Measurements from ENCODE around the gene VWA3B. TPM values are rescaled to one million over a fixed set of nuclear protein-coding genes. Genes with fewer than 3 reads are reported as not detected.

Gene VWA3B
- total RNA-seq, 2 donors from 2014 or later = 4.0 TPM; not detected in 1

DNA sequence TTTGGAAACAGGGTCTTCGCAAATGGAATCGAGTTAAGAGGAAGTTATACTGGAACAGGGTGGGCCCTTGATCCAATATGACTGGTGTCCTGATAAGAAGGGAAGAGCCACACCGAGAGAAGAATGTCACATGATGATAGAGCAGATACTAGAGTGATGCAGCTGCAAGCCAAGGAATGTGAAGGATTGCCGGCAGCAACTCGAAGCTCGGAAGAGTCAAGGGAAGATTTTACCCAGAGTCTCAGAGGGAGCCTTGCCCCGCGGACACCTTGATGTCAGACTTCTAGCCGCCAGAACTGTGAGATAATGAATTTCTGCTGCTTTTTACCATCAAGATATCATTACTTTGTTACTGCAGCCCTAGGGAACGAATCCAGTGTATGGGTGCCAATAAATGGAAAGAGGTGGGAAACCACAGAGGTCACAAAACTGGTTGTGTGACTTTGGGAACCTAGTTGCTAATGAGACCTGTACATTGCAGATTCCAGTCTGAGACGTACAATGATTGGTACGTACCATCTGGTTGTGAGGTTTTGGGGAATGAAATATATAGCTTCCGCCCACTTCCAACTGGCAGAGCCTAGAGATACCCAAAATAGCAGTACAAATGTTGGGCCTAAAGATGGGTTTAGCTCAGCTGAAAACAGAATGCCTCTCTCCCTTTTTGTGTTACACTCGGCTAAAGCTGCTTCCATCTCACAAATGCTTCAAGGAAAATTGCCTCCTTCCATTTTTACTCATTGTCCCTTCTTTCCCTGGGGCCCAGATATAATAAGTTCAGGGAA, 28.6 kb upstream of the VWA3B start:
- TF ChIP-seq CTCF (IDR thresholded peaks at IDR 0.05) = no peak
- TF ChIP-seq POLR2A (IDR thresholded peaks at IDR 0.05) = no peak
- TF ChIP-seq POLR2AphosphoS5 (IDR thresholded peaks at IDR 0.05) = no peak
- H3K9me3 ChIP-seq = no peaks in the 10 kb centered on the region
- no peak for DNase-seq (ENCODE audit: low spot score)
- 85% methylated on average over 14 of the region's 14 CpGs for WGBS
- no peak overlapping the region for H3K4me3 ChIP-seq
- no peaks in the 10 kb centered on the region for H3K4me1 ChIP-seq (replicated peaks)
- no peaks in the 10 kb centered on the region for H3K27me3 ChIP-seq (replicated peaks; ENCODE audit: insufficient read depth)
- intact Hi-C loops (cut with DNase I) = no loop called here
- no peak overlapping the region for H3K27ac ChIP-seq
- H3K36me3 ChIP-seq = no peaks in the 10 kb centered on the region

GRCh38 chr2:98060277-98060676, 26.7 kb upstream of the VWA3B start:
- no peak for TF ChIP-seq POLR2AphosphoS5 (IDR thresholded peaks at IDR 0.05)
- TF ChIP-seq CTCF (IDR thresholded peaks at IDR 0.05) = no peak
- TF ChIP-seq POLR2A (IDR thresholded peaks at IDR 0.05) = no peak
- Histone ChIP-seq H3K9me3 (no peaks in the 10 kb centered on the region), H3K27ac (no peak overlapping the region), H3K27me3 (replicated peaks; ENCODE audit: insufficient read depth) (no peaks in the 10 kb centered on the region), H3K36me3 (no peaks in the 10 kb centered on the region), H3K4me3 (no peak overlapping the region), H3K4me1 (replicated peaks) (no peaks in the 10 kb centered on the region)
- 87% methylated on average over 6 of the region's 6 CpGs for WGBS
- DNase-seq (ENCODE audit: low spot score) = no peak
- intact Hi-C loops (cut with DNase I) = no loop called here

- Histone ChIP-seq H3K4me3 (no peak overlapping the region), H3K36me3 (no peaks in the 10 kb centered on the region), H3K9me3 (no peaks in the 10 kb centered on the region), H3K27ac (no peak overlapping the region), H3K27me3 (replicated peaks; ENCODE audit: insufficient read depth) (no peaks in the 10 kb centered on the region), H3K4me1 (replicated peaks) (no peaks in the 10 kb centered on the region)
- TF ChIP-seq POLR2AphosphoS5 (IDR thresholded peaks at IDR 0.05) (no peak), CTCF (IDR thresholded peaks at IDR 0.05) (no peak), POLR2A (IDR thresholded peaks at IDR 0.05) (no peak)
- intact Hi-C loops (cut with DNase I) = no loop called here
- 76% methylated on average over 4 of the region's 4 CpGs for WGBS
- DNase-seq (ENCODE audit: low spot score) = no peak
Measured at GRCh38 chr2:98063291-98063854, 23.6 kb upstream of the VWA3B start.

DNA sequence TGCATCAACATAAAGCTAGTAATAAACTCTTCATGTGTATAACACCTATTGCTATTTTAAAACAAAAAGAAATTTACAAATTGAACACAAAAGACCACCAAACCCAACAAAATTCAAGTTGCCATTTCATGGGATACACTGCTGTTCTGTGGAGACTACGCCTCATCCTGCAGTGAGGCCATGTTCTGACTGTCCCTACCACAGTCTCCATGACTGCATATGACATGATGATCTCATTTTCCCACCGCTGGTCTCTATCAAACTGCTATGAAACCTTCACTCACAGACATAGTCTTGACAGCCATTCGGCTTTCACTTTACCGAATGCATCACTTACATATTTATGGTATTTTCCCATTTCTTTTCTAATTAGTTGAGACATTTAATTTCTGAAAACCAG, 21.2 kb upstream of the VWA3B start:
- Histone ChIP-seq H3K9me3 (no peaks in the 10 kb centered on the region), H3K27ac (no peak overlapping the region), H3K36me3 (no peaks in the 10 kb centered on the region), H3K4me1 (replicated peaks) (no peaks in the 10 kb centered on the region), H3K27me3 (replicated peaks; ENCODE audit: insufficient read depth) (no peaks in the 10 kb centered on the region), H3K4me3 (no peak overlapping the region)
- DNase-seq (ENCODE audit: low spot score) = no peak
- WGBS = 94% methylated on average over 4 of the region's 4 CpGs
- TF ChIP-seq CTCF (IDR thresholded peaks at IDR 0.05) (no peak), POLR2A (IDR thresholded peaks at IDR 0.05) (no peak), POLR2AphosphoS5 (IDR thresholded peaks at IDR 0.05) (no peak)
- intact Hi-C loops (cut with DNase I) = no loop called here

GRCh38 chr2:98067160-98067559, 19.8 kb upstream of the VWA3B start:
- TF ChIP-seq POLR2AphosphoS5 (IDR thresholded peaks at IDR 0.05) (no peak), POLR2A (IDR thresholded peaks at IDR 0.05) (no peak), CTCF (IDR thresholded peaks at IDR 0.05) (no peak)
- Histone ChIP-seq H3K4me1 (replicated peaks) (no peaks in the 10 kb centered on the region), H3K9me3 (no peaks in the 10 kb centered on the region), H3K36me3 (no peaks in the 10 kb centered on the region), H3K27me3 (replicated peaks; ENCODE audit: insufficient read depth) (no peaks in the 10 kb centered on the region), H3K27ac (no peak overlapping the region), H3K4me3 (no peak overlapping the region)
- DNase-seq (ENCODE audit: low spot score) = no peak
- intact Hi-C loops (cut with DNase I) = no loop called here
- 95% methylated on average over 5 of the region's 5 CpGs for WGBS

Data from prostate gland (tissue), 2 donors.